Stimulated activated CD4-positive, alpha-beta T cell treated with anti-CD3 and anti-CD28 coated beads, Interleukin-1b, Interleukin-23, amount 100 ng/mL, for 48 hours (primary cell): Measurements from ENCODE around the gene LARP4.
"Not testable (repeated sequence)": the region's sequence is repeated elsewhere in the genome, so short reads cannot be mapped to it uniquely, and the experiment has no call there.

ENCODE experiments used
- DNase-seq: peaks from one replicate; pipeline ENCODE4 v3.0.0-alpha.2; 2020

LARP4 gene

DNA sequence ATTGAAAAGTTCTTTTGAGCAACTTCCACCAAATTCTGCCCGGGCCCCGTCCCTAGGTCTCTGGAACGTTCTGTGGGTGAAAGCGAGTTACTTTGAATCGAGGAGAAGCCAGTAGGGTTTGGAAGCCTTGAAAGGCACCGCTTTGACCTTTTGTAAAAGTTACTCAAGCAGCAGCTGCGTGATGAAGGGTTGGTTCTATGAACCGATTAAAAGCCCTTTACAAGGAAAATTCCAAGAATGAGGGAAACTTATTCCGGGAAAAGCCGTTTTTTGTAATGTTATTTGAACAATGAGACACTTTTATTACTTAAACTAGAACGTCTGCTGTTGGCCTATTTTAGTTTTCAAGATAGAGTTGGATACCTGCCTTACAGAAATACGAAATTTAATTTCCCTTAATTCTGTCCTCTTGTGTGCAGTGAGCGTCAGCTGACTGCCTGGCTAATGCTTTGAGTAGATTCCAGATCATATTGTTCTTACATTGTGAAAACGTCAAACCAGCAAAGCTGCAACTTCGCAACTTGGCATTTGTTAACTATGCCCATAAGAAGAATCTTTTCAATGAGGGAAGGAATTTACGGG, 906 bp downstream of the LARP4 start:
- DNase-seq: no peak

DNA sequence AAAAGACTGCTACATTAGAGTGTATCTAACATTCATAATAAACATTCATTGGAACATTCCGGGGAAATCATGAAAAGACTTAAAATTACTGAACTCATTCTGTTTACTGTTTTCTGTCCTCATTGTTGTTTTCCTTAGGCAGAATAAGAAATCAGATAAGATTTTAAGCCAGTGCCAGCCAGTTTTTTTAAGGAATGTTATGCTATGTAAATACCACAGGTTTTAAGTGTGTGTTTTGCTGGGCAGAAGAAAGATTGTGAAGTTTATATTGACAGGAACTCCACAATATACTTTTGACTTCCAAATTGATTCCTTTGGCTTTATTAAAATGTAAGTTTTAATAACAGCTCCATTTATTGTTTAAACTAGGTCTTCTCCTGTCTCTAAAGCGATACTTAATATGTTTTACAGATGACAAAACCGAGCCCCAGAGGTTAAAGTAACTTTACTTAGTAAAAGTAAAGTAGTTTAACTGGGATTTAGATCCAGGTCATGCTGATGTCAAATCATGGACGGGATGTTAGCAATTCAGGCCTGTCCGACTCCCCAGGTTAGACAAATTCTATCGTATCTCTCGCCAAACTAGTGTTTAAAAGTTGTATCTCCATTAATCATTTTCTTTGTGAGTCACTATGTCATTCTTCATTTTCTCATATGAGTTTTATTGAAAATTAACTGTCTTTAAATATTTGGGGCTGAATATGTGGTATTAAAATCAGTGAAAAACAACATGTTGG, 1.7 kb downstream of the LARP4 start:
- no peak for DNase-seq

DNA sequence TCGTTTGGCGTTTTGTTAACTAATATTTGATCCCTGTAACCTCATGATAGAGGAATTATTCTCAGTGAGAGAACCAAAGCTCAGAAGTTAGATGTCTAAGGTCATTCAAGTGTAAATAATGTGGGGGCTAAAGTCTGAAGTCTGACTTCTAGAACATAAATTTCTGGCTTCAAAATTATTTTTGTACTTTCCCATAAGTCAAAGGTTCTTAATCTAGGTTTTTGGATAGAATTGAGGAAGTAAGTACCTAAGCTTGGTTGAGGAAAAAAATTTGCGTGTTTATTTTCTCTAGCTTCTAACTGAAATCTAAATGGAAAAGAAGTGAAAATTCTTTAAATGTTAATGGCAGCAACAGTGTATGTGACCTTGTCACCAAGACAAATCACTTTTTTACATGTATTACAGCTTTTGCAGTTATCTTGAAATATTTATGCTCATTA, 2.3 kb downstream of the LARP4 start:
- no peak for DNase-seq

DNA sequence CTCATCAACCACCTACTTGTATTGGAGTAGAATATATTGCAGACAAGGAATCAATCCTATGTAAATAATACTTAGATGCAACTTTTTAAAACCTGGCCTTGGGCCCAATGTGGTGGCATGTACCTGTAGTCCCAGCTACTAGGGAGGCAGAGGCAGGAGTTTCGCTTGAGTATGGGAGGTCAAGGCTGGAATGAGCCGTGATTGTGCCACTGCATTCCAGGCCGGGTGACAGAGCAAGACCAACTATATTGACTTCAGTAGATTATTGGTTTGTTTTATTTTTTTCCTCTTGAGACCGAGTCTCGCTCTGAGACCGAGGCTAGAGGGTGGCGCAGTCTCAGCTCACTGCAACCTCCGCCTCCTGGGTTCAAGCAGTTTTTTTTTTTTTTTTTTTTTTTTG, 3.6 kb downstream of the LARP4 start:
- no peak for DNase-seq

DNA sequence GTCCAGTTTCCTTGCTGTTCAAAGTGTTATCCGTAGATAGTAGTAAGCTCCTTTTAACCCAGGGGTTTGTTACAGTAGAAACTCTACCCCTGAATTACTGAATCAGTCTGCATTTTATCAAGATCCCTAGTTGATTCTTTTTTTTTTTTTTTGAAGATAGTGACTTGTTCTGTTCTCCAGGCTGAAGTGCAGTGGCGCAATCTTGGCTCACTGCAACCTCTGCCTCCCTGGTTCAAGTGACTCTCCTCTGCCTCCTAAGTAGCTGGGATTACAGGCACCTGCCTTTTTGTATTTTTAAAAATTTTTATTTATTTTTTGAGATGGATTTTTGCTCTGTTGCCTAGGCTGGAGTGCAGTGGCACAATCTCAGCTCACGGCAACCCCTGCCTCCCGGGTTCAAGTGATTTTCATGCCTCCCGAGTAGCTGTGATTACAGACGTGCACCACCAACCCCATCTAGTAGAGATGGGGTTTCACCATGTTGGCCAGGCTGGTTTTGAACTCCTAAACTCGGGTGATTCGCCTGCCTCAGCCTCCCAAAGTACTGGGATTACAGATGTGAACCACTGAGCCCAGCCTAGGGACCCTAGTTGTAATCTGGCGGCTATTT, 10.5 kb downstream of the LARP4 start:
- no peak for DNase-seq

DNA sequence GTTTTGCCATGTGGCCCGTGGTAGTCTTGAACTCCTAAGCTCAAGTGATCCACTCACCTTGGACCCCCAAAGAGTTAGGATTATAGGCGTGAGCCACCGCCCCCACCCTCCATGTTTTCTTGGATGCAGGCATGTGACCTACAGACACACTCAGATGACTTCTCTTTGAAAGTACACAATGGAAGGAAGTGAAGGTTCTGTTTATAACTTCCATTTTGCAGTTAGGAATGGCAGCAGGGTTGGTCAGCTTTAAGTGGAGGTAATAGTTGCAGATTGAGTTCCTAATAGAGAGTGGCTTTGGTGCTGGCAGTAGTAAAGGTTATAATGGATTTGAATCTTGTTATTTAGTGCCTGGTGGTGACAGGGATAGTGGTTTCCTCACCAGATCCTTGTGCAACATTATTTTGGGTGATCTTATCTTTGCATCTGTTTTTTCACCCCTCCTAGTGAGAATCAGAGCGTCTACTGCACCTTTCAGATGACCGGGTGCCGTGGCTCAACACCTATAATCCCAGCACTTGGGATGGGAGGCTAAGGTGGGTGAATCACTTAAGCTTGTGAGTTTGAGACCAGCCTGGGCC, 15.3 kb downstream of the LARP4 start:
- no peak for DNase-seq

DNA sequence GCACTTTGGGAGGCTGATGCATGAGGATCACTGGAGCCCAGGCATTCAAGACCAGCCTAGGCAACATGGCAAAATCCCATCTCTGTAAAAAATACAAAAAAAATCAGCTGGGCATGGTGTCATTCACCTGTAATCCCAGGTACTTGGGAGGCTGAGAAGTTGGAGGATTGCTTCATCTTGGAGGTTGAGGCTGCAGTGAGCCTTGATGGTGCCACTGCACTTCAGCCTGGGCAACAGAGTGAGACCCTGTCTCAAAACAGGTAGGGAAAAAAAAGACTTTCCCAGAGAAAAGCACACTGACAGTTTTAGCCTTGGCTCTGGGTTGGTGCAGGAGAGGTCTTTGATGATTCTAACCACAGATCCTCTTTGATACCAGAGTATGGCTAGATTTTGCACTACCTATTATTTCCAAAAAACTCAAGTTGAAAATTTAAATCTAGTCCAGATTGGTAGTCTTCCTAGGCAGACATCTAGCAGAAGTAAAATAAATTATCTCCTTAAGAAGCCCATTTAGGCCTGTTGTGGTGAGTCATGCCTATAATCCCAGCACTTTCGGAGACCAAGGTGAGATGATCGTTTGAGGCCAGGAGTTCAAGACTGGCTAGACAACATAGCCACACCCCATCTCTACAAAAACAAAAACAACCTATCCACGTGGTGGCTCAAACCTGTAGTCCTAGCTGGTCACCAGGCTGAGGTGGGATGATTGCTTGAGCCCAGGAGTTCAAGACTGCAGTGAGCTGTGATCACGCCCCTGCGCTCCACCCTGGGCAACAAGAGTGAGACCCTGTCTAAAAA, 18.6 kb downstream of the LARP4 start:
- no peak for DNase-seq

DNA sequence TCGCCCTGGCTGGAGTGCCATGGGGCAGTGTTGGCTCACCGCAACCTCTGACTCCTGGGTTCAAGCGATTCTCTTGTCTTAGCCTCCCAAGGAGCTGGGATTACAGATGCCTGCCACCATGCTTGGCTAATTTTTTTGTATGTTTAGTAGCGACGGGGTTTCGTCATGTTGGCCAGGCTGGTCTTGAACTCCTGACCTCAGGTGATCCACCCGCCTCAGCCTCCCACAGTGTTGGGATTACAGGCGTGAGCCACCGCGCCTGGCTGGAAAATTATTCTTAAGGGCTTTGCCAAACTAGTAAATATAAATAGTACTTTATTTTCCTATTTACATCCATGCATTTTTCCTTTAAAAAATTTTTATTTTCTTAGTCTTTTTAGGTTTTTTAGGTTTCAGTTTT, 22.2 kb downstream of the LARP4 start:
- not testable (repeated sequence) for DNase-seq

DNA sequence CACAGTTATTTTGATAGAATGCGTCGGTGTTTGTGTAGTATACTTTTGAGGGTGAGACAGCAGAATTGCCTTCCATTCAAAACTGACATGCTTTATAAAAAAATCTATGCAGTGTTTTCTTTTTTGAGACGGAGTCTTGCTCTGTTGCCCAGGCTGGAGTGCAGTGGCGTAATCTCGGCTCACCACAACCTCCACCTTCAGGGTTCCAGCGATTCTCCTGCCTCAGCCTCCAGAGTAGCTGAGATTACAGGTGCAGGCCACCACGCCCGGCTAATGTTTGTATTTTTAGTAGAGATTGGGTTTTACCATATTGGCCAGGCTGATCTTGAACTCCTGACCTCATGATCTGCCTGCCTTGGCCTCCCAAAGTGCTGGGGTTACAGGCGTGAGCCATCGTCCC, 22.7 kb downstream of the LARP4 start:
- DNase-seq: not testable (repeated sequence)

DNA sequence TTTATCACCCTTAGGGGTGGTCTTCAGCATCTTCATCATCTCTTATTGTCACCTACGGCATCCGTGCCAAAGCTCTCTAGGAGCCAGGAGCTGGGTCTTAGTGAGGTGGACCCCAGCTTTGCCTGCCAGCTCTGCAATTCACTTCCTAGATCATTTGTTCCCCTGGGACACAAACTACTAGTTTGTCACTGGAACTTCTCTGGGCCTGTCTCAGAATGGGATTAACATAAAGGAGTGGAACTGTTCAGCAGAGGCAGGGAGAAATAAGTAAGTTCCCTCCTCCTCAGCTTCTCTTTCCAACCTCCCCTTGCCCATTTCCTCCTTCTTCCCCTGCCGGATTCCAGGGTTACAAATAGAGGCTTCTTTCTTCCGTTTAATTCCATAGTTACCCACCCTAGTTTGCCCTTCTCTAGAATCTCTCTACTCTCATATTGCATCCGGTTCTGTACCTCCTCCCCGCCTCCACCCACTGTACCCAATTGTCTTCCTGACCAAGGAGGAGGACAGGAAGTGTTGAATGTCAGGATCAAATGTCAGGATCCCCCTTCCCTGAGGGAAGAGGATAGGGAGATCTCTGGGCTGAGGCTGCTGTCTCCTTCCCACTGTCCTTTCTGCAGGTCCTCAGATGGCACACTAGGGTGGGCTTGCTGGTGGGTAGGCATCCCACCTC, 25.0 kb downstream of the LARP4 start:
- no peak for DNase-seq

DNA sequence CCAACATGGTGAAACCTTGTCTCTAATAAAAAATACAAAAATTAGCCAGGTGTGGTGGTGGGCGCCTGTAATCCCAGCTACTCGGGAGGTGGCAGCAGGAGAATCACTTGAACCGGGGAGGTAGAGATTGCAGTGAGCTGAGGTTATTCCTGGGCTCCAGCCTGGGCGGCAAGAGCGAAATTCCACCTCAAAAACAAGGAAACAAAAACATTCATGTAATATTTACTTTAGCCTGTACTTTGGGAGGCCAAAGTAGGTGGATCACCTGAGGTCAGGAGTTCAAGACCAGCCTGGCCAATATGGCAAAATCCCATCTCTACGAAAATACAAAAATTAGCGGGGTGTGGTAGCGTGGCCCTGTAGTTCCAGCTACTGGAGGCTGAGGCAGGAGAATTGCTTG, 31.0 kb downstream of the LARP4 start:
- DNase-seq: not testable (repeated sequence)

DNA sequence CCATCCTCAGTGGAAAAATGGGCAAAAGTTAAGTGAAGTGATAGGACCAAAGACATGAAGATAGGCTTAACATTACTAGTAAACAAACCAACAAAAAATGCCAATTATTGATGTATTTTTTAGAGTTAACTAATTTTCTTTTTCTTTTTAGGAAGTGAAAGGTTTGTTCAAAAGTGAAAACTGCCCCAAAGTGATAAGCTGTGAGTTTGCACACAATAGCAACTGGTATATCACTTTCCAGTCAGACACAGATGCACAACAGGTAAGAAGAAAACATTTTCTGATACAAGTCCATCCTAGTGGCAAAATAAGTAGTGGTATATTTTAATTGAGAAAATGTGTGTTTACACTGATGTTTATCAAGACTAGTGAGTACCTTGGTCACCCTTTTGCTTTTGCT, 39.6 kb downstream of the LARP4 start:
- DNase-seq: no peak

DNA sequence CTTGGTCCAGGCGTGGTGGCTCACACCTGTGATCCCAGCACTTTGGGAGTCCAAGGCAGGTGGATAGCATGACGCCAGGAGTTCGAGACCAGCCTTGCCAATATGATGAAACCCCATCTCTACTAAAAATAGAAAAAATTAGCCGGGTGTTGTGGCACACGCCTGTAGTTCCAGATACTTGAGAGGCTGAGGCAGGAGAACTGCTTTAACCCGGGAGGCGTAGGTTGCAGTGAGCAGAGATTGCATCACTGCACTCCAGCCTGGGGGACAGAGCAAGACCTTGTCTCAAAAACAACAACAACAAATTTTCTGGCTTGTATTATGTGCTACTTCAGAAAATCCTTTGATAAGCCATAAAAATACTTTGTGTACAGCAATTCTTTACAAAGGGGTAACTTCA, 41.1 kb downstream of the LARP4 start:
- no peak for DNase-seq

DNA sequence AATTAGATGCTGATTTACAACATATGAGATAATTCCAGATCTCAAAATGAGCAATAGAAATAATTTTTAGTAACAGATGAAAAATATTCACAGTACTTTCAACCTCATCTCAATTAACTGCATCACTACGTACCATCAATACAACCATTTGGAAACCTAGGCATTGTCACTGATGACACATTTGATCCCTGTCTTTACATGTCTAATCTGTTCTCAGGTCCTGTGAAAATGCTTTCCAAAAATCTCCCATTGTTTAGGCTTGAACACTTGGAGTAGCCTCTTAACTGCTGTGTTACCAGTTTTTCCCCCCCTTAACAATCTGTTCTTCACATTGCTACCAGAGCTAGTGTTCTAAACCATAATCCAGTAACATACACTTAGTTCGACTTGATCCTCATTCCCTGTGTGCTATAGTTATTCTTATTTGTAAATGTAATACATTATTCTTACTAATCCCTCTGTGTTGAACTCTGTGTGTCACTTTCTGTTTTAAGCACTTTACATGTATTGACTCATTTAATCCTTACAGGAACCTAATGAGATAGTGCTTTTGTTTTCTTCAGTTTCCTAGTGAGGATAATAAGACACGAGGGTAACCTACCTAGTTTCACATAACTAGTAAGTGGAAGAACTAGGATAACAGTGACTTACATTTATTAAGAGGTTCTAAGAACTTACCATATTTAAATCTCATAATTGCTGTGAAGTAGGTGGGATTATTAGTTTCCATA, 41.7 kb downstream of the LARP4 start:
- no peak for DNase-seq

DNA sequence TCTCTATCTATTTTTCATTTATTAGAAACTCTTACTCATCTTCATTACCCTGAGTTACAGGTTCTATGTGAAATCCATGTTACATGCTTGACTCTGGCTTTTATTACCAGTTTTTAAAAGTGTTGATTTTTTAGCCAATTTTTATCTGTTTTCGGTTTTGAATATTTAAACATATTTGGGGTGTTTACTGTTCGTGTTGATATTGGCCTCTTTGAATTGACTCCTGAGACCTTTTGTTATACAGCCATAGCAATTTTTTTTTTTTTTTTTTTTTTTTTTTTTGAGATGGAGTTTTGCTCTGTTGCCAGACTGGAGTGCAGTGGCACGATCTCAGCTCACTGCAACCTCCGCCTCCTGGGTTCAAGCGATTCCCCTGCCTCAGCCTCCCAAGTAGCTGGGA, 49.0 kb downstream of the LARP4 start:
- not testable (repeated sequence) for DNase-seq

DNA sequence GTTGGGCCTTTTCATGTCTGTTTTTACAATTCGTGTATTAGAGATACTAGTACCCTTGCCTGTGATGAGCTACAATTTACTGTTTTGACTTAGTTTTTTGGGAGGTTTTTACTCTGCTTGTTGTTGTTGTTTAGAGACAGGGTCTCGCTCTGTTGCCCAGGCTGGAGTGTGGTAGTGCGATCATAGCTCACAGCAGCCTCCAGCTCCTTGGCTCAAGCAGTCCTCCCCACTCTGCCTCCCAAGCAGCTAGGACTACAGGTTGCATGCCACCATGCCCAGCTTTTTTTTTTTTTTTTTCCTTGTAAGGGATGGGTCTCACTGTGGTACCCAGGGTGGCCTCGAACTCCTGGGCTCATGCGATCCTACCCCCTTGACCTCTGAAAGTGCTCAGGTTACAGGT, 52.1 kb downstream of the LARP4 start:
- DNase-seq: no peak

DNA sequence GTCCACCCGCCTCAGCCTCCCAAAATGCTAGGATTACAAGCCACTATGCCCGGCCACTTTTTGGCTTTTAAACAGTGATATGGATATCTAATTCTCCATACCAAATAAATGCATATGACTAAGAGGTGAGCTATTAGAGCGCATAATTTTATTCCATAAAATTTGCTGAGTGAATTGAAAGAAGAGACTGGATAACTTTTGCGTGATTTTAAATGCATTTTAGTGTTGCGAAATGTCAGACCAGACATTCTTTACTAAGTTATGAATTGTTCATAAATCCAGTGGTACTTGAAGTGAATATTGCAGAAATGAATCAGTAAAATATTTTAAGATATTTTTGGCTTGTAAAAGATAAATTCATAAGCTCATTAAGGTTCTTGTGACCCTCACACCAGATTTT, 53.2 kb downstream of the LARP4 start:
- no peak for DNase-seq

DNA sequence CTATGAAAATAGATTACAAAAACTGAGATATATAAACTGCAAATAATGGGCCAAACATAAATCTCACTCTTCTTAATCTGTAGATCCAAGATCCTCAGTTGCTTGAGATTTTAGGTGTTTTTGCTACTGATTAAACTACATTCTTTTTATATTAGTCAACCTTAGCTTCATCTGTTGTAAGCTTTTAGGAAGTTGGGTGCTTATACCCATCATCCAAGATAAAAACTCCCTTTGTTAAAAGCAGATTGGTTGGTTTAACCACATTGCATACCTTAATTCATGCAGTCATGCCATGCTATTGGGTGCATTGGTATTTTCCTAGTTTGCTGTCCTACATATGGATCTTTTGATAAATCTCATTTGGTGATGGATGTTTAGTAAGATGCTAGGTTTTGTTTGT, 57.9 kb downstream of the LARP4 start:
- no peak for DNase-seq

DNA sequence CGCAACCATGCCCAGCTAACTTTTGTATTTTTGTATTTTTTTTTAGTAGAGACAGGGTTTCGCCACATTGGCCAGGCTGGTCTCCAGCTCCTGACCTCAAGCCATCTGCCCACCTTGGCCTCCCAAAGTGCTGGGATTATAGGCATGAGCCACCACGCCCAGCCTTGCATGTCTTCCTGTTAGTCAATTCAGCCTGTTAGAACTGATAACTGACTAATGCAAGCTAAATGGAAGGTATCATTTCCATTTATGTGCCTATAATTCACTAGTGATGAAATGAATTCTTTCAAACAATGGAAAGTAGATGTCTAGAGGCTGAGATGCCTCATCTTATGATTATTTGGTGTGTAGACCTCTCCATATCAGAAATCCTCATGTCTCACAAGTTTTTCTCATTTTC, 66.8 kb downstream of the LARP4 start:
- no peak for DNase-seq

DNA sequence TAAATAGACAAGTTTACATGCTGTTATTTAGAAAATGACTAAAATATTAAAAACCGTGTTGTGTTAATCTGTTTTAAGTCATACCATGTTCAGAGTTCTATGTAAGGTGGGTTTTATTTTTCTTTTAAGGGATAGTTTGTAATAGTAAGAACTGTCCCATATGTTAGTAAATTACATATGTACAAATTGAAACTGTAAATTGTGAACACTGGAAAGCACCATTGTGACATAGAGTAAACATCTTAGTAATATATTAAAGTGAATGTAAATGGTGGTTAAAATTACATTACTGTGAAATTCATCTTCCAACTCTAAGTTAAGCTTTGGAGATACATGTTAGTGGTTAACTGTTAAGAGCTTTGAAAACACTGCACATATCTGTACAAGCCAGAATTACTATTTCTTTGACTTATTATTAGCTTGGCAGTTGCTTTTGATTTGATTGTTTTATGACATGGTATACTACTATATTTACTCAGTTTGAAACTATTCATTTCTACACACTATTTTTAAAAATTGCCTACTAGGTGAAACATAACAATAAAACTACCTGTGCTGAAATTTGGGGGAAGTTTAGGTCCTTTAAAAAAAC, 76.7 kb downstream of the LARP4 start:
- DNase-seq: no peak

DNA sequence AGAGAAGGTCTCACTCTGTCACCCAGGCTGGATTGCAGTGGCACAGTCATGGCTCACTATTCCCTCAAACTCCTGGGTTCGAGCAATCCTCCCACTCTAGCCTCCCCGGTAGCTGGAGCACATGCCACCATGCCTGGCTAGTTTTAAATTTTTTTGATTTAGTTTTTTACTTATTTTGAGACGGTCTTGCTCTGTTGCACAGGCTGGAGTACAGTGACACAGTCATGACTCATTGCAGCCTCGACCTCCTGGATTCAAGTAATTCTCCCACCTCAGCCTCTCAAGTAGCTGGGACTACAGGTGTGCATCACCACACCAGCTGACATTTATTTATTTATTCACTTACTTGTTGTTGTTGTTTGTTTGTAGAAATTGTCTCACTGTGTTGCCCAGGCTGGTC, 81.9 kb downstream of the LARP4 start:
- DNase-seq: no peak

DNA sequence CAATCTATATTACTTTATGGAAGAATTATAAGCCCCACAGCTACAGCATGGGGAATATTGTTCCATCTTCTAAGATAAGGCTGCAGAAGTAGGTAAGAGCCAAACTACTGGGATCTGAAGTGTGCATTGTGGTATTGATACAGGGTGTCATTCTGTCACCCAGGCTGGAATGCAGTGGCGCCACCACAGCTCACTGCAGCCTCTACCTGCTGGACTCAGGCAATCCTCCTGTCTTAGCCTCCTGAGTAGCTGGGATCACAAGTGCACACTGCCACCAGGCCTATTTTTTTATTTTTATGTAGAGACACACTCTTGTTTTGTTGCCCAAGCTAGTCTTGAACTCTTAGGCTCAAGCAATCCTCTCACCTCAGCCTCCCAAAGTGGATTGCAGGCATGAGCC, 82.8 kb downstream of the LARP4 start:
- no peak for DNase-seq
